HG03095 (cell line): Measurements from ENCODE around the gene RAI14.

Source experiments
- ATAC-seq: cut with Tn5 transposase; IDR thresholded peaks from one replicate; pipeline ENCODE4 v1.9.1; 2021; ENCODE audit warnings: moderate library complexity; ENCODE audit not compliant: unreplicated experiment

The RAI14 gene

DNA sequence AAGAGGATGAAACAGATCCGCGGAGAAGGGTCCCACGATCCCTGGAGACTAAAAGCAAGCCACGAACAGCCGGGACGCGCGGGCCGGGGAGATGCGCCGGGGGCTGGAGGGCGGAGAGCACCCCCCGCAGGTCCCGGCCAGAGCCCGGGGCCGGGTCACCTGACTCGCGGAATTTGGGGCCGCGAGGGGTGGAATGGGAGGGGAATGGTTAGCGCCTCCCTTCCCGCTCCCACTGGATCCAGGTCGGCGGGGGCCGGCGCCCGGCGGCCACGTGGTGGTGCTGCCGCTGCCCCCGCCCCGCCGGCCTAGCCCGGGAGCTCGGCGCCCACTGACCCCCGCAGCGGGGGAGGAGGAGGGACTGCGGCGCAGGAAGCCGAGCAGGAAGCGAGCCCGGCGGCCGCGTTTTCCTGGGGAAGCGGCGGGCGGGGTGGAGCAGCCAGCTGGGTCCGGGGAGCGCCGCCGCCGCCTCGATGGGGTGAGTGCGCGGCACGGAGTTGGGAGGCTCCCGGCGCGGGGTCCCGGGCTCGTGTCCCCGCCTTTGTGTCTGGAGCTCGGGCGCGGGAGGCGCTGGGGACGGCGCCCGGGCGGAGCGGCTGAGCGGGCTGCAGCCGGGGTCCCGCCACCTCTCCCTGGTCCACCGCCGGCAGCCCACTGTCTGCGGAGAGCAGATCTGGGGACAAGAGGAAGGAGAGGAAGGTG is at the start of gene RAI14:
Gene RAI14, plus strand, starts transcription at position 328 of the 699 bp plus-strand sequence. CDS start 30,592 bp downstream, outside the sequence.
- ATAC-seq, result no peak

DNA sequence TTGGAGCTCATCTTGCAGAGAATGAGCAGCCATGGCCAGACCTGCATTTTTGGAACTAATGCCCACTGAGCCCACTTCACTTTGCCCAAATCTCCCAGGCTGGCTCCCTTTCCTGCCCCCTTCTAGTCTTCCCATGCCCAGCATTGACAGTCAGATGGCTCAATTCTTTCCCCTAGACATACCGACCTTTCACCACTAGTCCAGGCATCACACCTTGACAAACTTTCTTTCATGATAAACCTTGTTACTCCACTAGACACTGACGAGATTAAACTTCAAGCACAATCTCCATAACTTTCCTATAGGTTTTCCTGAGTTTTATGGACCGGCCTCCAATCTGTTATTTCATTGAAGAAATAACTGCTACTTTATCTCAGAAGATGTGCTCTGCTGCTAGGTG is 47.8 kb upstream of the RAI14 start:
- ATAC-seq, result no peak

GRCh38 chr5:34608859-34609648 is 47.1 kb upstream of the RAI14 start:
- ATAC-seq, result no peak

- no peak for ATAC-seq
Measured at GRCh38 chr5:34609951-34610441, 46.1 kb upstream of the RAI14 start.

DNA sequence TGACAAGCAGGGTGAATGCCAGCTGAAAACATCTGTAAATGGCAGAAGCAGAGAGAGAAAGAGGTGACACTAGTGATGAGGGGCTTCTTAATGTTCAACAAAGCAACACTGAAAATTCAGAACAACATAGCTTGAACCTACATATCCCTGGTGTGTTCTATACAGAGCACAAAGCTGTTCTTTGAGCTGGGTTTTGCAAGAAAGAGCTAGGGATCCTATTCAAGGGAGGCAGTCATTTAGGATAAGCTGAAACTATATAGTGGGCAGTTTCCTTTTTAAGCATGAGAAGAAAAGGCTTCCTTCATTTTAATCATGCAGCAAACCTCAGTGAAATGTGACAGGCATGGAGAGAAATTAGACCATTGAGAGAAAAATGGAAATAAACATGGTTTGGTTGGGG is 45.6 kb upstream of the RAI14 start:
- no peak for ATAC-seq

- no peak for ATAC-seq
Measured at GRCh38 chr5:34611464-34612415, 44.4 kb upstream of the RAI14 start.

DNA sequence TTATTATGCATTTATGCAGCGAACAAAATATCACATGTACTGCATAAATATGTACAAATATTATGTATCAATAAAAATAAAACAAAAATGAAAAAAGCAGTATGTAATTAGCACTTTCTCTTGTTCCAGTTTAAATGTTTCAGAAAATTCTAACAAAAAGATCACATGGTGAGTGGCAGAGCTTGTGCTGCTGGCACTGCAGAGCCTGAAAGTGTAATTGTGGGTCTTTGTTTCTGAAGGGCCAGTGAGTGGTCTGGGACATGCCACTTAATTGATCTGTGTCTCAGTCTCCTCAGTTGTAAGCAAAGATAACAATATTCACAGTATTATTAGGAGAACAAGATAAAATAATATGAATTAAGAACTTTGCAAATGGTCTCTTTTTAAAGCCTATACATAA is 39.5 kb upstream of the RAI14 start:
- no peak for ATAC-seq

GRCh38 chr5:34618371-34619065 is 37.6 kb upstream of the RAI14 start:
- no peak for ATAC-seq

DNA sequence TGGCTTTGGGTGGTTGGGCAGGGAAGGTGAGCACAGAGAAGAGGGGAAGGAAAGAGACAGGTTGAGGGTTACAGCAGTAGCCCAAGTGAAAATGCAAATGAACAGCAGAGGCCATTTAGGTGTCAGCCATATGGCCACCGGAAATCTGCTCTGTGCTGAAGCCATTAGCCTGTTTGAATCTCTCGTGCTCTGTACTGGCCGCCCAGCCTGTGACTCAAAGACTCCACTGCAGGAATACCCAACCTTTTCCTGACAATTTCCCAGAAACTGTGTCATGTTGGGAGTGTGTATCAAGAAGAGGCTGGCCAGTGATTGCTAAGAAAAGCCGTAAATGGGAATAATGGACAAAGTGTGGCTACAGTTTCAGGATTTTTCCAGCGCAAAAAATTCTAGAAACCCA is 35.9 kb upstream of the RAI14 start:
- ATAC-seq, result no peak

DNA sequence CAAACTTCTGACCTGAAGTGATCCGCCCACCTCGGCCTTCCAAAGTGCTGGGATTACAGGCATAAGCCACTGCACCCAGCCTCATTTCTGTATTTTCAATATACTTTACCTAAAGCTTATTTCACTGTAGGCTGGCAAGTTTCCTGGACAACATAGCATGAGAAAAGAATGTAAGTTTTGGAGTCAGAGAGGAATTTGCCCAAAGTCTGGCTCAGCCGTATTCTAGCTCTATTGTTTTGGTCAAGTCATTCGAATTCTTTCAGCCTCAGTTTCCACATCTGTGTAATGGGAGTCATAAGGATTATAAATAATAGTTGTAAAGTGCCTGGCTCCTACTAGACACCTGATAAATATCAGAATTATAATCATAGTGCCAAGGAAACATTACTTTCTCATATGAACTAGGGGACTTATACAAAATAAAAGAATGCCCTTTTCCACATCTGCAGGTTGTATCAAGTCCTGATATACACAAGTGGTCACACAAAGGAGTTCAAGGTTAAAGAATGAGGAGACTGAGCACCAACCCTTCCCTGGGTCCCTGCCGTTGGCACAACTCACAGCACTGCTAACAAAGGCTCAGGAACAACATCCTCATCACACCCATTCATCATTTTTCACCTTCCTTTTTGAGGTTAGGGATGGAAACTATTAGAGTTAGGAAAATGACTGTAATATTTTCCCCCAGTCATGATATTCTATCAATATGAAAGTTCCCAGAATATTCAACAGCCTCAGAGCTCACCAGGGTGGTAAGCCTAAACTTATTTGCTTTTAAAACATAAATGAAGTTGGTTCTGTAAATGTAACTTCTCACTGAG is 34.6 kb upstream of the RAI14 start:
- ATAC-seq, result no peak

DNA sequence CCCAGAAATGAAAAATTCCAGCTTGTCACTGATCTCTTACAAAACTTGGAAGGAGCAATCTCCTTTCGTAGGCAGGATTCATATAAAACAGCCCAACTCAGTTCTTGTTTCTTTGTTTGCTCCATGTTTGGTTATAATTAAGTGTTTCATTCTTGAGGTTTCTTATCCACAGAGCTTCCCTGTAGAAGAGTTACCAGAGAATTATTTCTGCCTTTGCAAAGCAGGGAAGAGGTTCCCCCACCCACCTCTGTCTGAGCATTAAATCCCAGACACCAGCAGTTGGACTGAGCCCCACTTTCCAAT is 34.1 kb upstream of the RAI14 start:
- ATAC-seq, result no peak

- no peak for ATAC-seq
Measured at GRCh38 chr5:34624691-34625090, 31.4 kb upstream of the RAI14 start.

DNA sequence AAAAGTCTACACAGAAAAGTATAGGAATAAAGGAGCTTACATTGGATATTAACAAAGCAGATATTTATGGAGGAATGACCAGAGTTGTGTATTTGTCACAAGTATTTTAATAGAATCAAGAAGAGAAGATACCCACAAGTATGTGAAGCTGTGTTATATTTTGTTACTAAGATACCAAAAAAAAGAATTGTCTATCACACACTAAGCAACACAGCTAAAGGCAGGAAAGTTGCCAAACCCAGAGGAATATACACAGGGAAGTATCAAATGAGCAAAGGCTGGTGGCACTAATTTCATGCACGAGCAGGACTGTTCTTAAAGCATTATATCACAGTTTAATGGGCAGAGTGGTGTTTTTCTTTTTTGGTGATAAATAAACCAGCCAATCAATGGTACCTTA is 30.9 kb upstream of the RAI14 start:
- ATAC-seq, result no peak

DNA sequence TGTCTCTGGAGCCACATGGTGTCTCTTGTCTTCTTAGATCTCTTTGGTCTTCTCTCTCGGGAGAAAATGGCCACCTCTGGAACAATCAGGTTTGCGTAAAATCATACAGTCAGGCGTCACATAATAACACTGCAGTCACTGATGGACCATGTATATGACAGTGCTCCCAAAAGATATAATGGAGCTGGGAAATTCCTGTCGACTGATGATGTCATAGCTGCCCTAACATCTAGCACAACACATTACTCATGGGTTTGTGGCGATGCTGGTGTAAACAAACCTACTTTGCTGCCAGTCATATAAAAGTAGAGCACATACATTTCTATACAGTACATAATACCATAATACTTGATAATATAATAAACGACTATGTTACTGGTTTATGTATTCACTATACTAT is 30.1 kb upstream of the RAI14 start:
- ATAC-seq, result no peak

GRCh38 chr5:34626751-34627150 is 29.4 kb upstream of the RAI14 start:
- no peak for ATAC-seq

DNA sequence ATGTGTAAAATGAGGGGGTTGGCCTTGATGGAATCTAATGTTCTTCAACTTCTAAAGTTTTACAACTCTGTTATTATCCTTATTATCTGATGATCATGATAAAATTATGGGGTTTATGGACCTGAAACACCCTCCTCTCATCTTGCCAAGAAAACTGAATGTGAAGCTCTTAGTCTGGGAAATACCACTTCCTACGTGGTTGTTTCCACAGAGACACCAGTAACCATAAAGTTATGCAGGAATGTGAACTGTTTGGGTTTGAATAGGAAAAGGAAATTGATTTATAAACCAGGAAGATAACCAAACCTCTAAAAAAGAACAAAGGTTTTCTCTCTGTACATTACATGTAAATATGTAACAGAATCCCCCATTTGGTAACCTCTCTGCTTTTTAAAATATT is 28.3 kb upstream of the RAI14 start:
- ATAC-seq, result no peak

GRCh38 chr5:34628373-34628772 is 27.8 kb upstream of the RAI14 start:
- no peak for ATAC-seq

- no peak for ATAC-seq
Measured at GRCh38 chr5:34630596-34630995, 25.5 kb upstream of the RAI14 start.

- no peak for ATAC-seq
Measured at GRCh38 chr5:34632807-34633422, 23.2 kb upstream of the RAI14 start.
